ENCODE data around the gene NUTM2D.
"Not testable (repeated sequence)": the region's sequence is repeated elsewhere in the genome, so short reads cannot be mapped to it uniquely, and the experiment has no call there.

NUTM2D gene

GRCh38 chr10:87357444-87357843 lies at the start of gene NUTM2D:
TSS of gene NUTM2D (plus strand) at chr10:87357744. CDS start at chr10:87358266, 522 bp downstream.
- not testable (repeated sequence) for DNase-seq (ENCODE audit: insufficient read length, low spot score)

GRCh38 chr10:87308702-87309101 lies 48.8 kb upstream of the NUTM2D start:
- FAIRE-seq; DNase-seq (ENCODE audit: insufficient read length, low spot score): not testable (repeated sequence)

More at GRCh38 chr10:87357444-87357843, at the start of gene NUTM2D:
- not testable (repeated sequence) for FAIRE-seq

GRCh38 chr10:87309657-87310056 lies 47.9 kb upstream of the NUTM2D start:
- not testable (repeated sequence) for FAIRE-seq; DNase-seq (ENCODE audit: insufficient read length, low spot score)

- not testable (repeated sequence) for DNase-seq (ENCODE audit: insufficient read length, low spot score); FAIRE-seq
These were observed 46.0 kb upstream of the NUTM2D start for GRCh38 chr10:87311521-87311920.

- not testable (repeated sequence) for DNase-seq (ENCODE audit: insufficient read length, low spot score); FAIRE-seq
These were observed 43.7 kb upstream of the NUTM2D start for GRCh38 chr10:87313649-87314359.

GRCh38 chr10:87314360-87314973 lies 43.1 kb upstream of the NUTM2D start:
- not testable (repeated sequence) for DNase-seq (ENCODE audit: insufficient read length, low spot score); FAIRE-seq

- not testable (repeated sequence) for DNase-seq (ENCODE audit: insufficient read length, low spot score); FAIRE-seq
These were observed 36.0 kb upstream of the NUTM2D start for GRCh38 chr10:87321505-87321904.

GRCh38 chr10:87324559-87324958 lies 33.0 kb upstream of the NUTM2D start:
- not testable (repeated sequence) for FAIRE-seq; DNase-seq (ENCODE audit: insufficient read length, low spot score)

- FAIRE-seq; DNase-seq (ENCODE audit: insufficient read length, low spot score): not testable (repeated sequence)
These were observed 29.6 kb upstream of the NUTM2D start for GRCh38 chr10:87327958-87328357.

- not testable (repeated sequence) for DNase-seq (ENCODE audit: insufficient read length, low spot score)
These were observed 28.4 kb upstream of the NUTM2D start for GRCh38 chr10:87329131-87329530.

GRCh38 chr10:87332687-87333086 lies 24.9 kb upstream of the NUTM2D start:
- DNase-seq (ENCODE audit: insufficient read length, low spot score); FAIRE-seq: not testable (repeated sequence)

More at GRCh38 chr10:87329131-87329530, 28.4 kb upstream of the NUTM2D start:
- FAIRE-seq = not testable (repeated sequence)

- not testable (repeated sequence) for FAIRE-seq; DNase-seq (ENCODE audit: insufficient read length, low spot score)
These were observed 17.1 kb upstream of the NUTM2D start for GRCh38 chr10:87340411-87340810.

- DNase-seq (ENCODE audit: insufficient read length, low spot score); FAIRE-seq: not testable (repeated sequence)
These were observed 15.9 kb upstream of the NUTM2D start for GRCh38 chr10:87341546-87342142.

GRCh38 chr10:87342249-87342710 lies 15.3 kb upstream of the NUTM2D start:
- DNase-seq (ENCODE audit: insufficient read length, low spot score) = peak; percentile 3
- FAIRE-seq = not testable (repeated sequence)

- not testable (repeated sequence) for DNase-seq (ENCODE audit: insufficient read length, low spot score); FAIRE-seq
These were observed 14.8 kb upstream of the NUTM2D start for GRCh38 chr10:87342711-87343258.

GRCh38 chr10:87345743-87346142 lies 11.8 kb upstream of the NUTM2D start:
- DNase-seq (ENCODE audit: insufficient read length, low spot score); FAIRE-seq: not testable (repeated sequence)

GRCh38 chr10:87350161-87350560 lies 7.4 kb upstream of the NUTM2D start:
- DNase-seq (ENCODE audit: insufficient read length, low spot score); FAIRE-seq: not testable (repeated sequence)

GRCh38 chr10:87352825-87353224 lies 4.7 kb upstream of the NUTM2D start:
- not testable (repeated sequence) for FAIRE-seq; DNase-seq (ENCODE audit: insufficient read length, low spot score)

GRCh38 chr10:87355110-87355509 lies 2.4 kb upstream of the NUTM2D start:
- FAIRE-seq; DNase-seq (ENCODE audit: insufficient read length, low spot score): not testable (repeated sequence)

GRCh38 chr10:87358159-87358558 lies 615 bp downstream of the NUTM2D start:
- FAIRE-seq; DNase-seq (ENCODE audit: insufficient read length, low spot score): not testable (repeated sequence)
